MM.1S (cell line): Measurements from ENCODE around the gene RHBDL1.

Experiments used
- DNase-seq: peaks from one replicate; pipeline ENCODE4 v3.0.0-alpha.2; 2015
- H2AFZ ChIP-seq: fragments of 300-600 bp; sonication (generic); 2 replicates; pipeline ENCODE4 v1.6.0; 2016; ENCODE audit warnings: antibody characterized with exemption, low read length
- H3F3A ChIP-seq: fragments of 300-600 bp; sonication (generic); 2 replicates; pipeline ENCODE4 v1.6.1; 2016; ENCODE audit warnings: mild to moderate bottlenecking, antibody characterized with exemption, low read length, moderate library complexity, mixed read lengths; ENCODE audit not compliant: insufficient read depth
- H3K27ac ChIP-seq: fragments of 300-600 bp; sonication (generic); 2 replicates; pipeline ENCODE4 v1.5.1; 2016; ENCODE audit warnings: mild to moderate bottlenecking, low read length
- H3K27me3 ChIP-seq: fragments of 300-600 bp; sonication (generic); replicated peaks from 2 replicates; pipeline ENCODE4 v1.6.0; 2016; ENCODE audit warnings: low read length; ENCODE audit not compliant: insufficient read depth
- H3K36me3 ChIP-seq: fragments of 300-600 bp; sonication (generic); replicated peaks from 2 replicates; pipeline ENCODE4 v1.6.1; 2016; ENCODE audit warnings: mild to moderate bottlenecking, low read length, mixed read lengths; ENCODE audit not compliant: insufficient read depth
- H3K4me1 ChIP-seq: fragments of 300-600 bp; sonication (generic); 2 replicates; pipeline ENCODE4 v1.6.1; 2016; ENCODE audit warnings: low read length, mixed read lengths
- H3K4me2 ChIP-seq: fragments of 300-600 bp; sonication (generic); 2 replicates; pipeline ENCODE4 v1.6.0; 2016; ENCODE audit warnings: low read depth, low read length
- H3K4me3 ChIP-seq: fragments of 300-600 bp; sonication (generic); 2 replicates; pipeline ENCODE4 v1.5.1; 2016; ENCODE audit warnings: low read length, mixed read lengths
- H3K79me2 ChIP-seq: fragments of 300-600 bp; sonication (generic); 2 replicates; pipeline ENCODE4 v1.6.1; 2016; ENCODE audit warnings: mixed run types, low read length, mixed read lengths
- H3K9ac ChIP-seq: fragments of 300-600 bp; sonication (generic); 2 replicates; pipeline ENCODE4 v1.6.1; 2016; ENCODE audit warnings: low read length, mixed read lengths
- H3K9me2 ChIP-seq: fragments of 300-600 bp; sonication (generic); replicated peaks from 2 replicates; pipeline ENCODE4 v1.6.1; 2016; ENCODE audit warnings: mild to moderate bottlenecking, low read length, mixed read lengths; ENCODE audit not compliant: insufficient read depth
- H3K9me3 ChIP-seq: fragments of 300-600 bp; sonication (generic); replicated peaks from 2 replicates; pipeline ENCODE4 v1.6.1; 2016; ENCODE audit warnings: mild to moderate bottlenecking, low read length, mixed read lengths; ENCODE audit not compliant: insufficient read depth
- H4K20me1 ChIP-seq: fragments of 300-600 bp; sonication (generic); 2 replicates; pipeline ENCODE4 v1.6.1; 2016; ENCODE audit warnings: mild to moderate bottlenecking, low read length, moderate library complexity, mixed read lengths; ENCODE audit not compliant: insufficient read depth
- EZH2 ChIP-seq: fragments of 300-600 bp; sonication (generic); optimal IDR thresholded peaks from 2 replicates; pipeline ENCODE3; 2017; ENCODE audit warnings: low read depth, mild to moderate bottlenecking, antibody characterized with exemption, low read length, mixed read lengths
- EZH2phosphoT487 ChIP-seq: fragments of 300-600 bp; sonication (generic); IDR thresholded peaks from 2 replicates; pipeline ENCODE4 v1.6.1; 2018; ENCODE audit warnings: antibody characterized with exemption, low read length
- TF ChIP-seq, protein P1 (sequence below): fragments of 300-600 bp; sonication (generic); IDR thresholded peaks from 2 replicates; pipeline ENCODE4 v1.5.1; 2016; ENCODE audit warnings: antibody characterized with exemption, low read length, mixed read lengths

The RHBDL1 gene

DNA sequence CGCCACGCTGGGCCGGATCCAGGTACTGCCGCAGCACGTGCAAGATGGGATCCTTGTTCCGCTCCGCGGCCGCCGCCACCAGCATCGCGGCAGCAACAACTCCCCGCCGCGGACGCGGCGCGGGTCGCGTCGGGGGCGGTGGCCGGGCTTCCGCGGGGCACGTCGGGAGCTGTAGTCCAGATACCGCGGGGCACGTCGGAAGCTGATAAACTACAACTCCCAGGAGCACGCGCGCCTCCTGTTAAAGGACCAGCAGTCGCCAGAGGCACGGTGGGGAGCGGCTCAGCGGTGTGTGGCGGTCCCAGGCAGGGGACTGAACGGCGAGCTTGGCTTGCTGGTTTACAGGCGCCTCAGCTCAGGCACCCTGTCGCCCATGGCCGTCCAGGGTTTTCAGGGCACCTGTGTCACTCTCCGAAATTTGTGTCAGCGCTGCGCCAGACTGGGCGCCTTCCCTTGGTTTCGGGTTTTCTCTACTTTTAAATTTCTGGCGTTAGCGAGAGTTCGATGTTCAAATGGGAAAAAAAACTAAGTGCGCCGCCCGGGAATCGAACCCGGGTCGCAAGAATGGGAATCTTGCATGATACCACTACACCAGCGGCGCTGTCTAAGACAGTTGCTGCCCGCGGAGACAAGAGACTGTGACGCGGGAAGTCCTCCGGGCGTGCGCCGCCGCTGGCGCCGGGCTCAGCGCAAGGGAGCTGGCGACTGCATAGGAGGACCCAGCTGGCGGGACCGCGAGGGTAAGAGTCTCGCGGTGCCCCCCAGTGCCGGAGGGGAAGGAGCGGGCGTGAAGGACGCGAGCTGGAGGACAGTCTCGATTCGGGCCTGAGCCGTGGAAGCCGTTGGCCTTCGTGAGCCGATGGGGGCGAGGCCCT, 39.0 kb upstream of the RHBDL1 start, which contains the start of gene METTL26:
Gene METTL26 (minus strand): TSS at position 100 of the 875 bp plus-strand sequence. CDS start 15 bp downstream, at position 85.
- Histone ChIP-seq H3K36me3 (no peaks in the 10 kb centered on the region), H2AFZ (peak within 1 kb of the TSS; percentile 91), H3K27ac (peak within 1 kb of the TSS; percentile 92), H3K4me1 (0 out of 2 replicates have a peak, but pooled peaks cover 11% of the 10 kb centered on the region), H4K20me1 (no peaks in the 10 kb centered on the region), H3K4me2 (peak within 1 kb of the TSS; percentile 99), H3F3A (peaks cover 11% of the 10 kb centered on the region), H3K9me3 (no peaks in the 10 kb centered on the region), H3K9ac (peak within 1 kb of the TSS; percentile 85), H3K27me3 (no peaks in the 10 kb centered on the region), H3K9me2 (no peaks in the 10 kb centered on the region), H3K79me2 (peaks cover 22% of the 10 kb centered on the region), H3K4me3 (peak within 1 kb of the TSS; percentile 95)
- TF ChIP-seq EZH2, result no peak
- TF ChIP-seq, protein P1, sequence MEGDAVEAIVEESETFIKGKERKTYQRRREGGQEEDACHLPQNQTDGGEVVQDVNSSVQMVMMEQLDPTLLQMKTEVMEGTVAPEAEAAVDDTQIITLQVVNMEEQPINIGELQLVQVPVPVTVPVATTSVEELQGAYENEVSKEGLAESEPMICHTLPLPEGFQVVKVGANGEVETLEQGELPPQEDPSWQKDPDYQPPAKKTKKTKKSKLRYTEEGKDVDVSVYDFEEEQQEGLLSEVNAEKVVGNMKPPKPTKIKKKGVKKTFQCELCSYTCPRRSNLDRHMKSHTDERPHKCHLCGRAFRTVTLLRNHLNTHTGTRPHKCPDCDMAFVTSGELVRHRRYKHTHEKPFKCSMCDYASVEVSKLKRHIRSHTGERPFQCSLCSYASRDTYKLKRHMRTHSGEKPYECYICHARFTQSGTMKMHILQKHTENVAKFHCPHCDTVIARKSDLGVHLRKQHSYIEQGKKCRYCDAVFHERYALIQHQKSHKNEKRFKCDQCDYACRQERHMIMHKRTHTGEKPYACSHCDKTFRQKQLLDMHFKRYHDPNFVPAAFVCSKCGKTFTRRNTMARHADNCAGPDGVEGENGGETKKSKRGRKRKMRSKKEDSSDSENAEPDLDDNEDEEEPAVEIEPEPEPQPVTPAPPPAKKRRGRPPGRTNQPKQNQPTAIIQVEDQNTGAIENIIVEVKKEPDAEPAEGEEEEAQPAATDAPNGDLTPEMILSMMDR, result no peak
- TF ChIP-seq EZH2phosphoT487, result no peak
- peak; percentile 96 for DNase-seq

DNA sequence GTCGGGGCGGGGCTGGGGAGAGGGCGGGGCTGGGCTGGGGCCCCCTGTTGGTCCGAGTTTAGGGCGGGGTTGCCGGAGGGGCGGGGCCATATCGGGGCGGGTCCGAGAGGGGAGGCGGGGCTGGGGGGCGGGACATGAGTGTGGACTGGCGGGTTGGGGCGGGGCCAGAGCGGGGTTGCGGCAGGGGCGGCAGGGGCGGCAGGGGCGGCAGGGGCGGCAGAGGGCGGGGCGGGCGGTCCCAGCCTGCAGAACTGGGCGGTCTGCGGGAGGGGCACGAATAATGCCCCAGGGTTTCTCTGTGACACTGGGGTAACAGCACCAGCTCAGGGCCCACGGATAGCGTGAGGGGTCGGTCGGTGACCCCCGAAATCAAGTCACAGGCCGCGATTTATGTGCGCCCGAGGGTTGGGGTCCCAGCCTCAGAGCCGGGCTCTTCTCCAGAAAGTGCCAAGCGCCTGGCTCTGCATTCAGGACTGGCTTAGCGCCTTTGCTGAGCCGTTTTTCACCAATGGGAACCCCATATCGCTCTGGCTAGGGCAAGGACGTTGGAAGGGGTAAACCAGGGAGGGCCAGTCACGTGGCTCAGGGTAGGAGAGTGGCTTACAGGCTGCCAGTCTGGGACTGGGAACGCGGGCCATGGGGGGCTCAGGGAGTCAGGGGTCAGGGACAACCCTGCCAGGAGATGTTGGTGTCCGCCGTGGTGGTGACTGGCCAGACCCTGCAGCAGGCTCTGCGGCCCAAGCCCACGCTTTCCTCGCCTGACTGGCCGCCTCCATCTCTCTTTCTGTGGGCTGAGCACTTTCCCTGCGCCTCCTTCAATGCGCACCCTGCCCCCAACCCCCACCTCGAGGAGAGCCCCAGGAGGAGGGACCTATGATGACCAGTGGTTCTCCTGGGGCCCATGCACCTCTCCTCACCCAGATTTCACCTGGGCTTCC, 38.1 kb upstream of the RHBDL1 start:
- no peaks in the 10 kb centered on the region for H3K36me3 ChIP-seq
- no peaks in the 10 kb centered on the region for H4K20me1 ChIP-seq
- DNase-seq, result peak; percentile 86
- peak overlapping the region; percentile 57; the same call in 1 of the 2 replicates for H2AFZ ChIP-seq
- H3F3A ChIP-seq, result peaks cover 11% of the 10 kb centered on the region
- H3K27ac ChIP-seq, result peak overlapping the region; percentile 92; the same call in 1 of the 2 replicates
- H3K79me2 ChIP-seq, result peaks cover 28% of the 10 kb centered on the region
- H3K9ac ChIP-seq, result peak overlapping the region; percentile 85; the same call in 1 of the 2 replicates
- H3K4me3 ChIP-seq, result peak overlapping the region; percentile 95
- peak overlapping the region; percentile 51; the same call in 1 of the 2 replicates for H3K4me2 ChIP-seq
- H3K9me3 ChIP-seq, result no peaks in the 10 kb centered on the region
- no peak for TF ChIP-seq EZH2phosphoT487
- TF ChIP-seq, protein P1, result no peak
- no peaks in the 10 kb centered on the region for H3K9me2 ChIP-seq
- no peaks in the 10 kb centered on the region for H3K27me3 ChIP-seq
- 0 out of 2 replicates have a peak, but pooled peaks cover 11% of the 10 kb centered on the region for H3K4me1 ChIP-seq

DNA sequence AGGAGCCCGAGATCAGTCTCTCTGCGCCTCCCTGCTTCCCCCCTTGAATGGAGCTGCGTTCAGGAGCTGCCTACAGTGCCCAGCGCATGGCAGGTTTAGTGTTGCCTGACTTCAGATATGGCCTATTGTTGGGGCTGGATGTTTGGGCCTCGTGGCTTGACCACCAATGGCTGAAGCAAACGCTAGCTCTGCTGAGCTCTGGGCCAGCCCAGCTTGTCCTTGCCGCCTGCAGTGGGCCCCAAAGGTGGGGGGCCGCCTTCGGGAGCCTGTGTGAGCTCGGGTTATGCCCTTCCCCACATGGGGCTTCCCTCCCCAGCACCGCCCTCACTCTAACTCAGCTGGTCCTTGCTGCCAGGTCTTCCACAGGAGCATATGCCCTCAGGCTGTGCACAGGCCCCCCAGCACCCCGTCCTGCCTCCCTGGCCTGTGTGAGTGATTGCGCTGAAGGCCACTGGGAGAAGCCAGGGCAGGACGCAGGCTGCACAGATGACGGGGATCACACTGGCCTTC, 37.4 kb upstream of the RHBDL1 start:
- H3K9me2 ChIP-seq, result no peaks in the 10 kb centered on the region
- H3K9me3 ChIP-seq, result no peaks in the 10 kb centered on the region
- no peak overlapping the region for H3K27ac ChIP-seq
- H3K4me1 ChIP-seq, result 0 out of 2 replicates have a peak, but pooled peaks cover 12% of the 10 kb centered on the region
- H3K79me2 ChIP-seq, result peaks cover 35% of the 10 kb centered on the region
- H3F3A ChIP-seq, result peaks cover 17% of the 10 kb centered on the region
- H3K27me3 ChIP-seq, result no peaks in the 10 kb centered on the region
- no peaks in the 10 kb centered on the region for H3K36me3 ChIP-seq
- H3K4me3 ChIP-seq, result no peak overlapping the region
- no peaks in the 10 kb centered on the region for H4K20me1 ChIP-seq
- H3K4me2 ChIP-seq, result no peak overlapping the region
- TF ChIP-seq, protein P1, result no peak
- TF ChIP-seq EZH2phosphoT487 (no peak), EZH2 (no peak)
- DNase-seq, result no peak
- H2AFZ ChIP-seq, result no peak overlapping the region
- H3K9ac ChIP-seq, result no peak overlapping the region
